ENCODE measurements around the gene FIGN.

The FIGN gene

DNA sequence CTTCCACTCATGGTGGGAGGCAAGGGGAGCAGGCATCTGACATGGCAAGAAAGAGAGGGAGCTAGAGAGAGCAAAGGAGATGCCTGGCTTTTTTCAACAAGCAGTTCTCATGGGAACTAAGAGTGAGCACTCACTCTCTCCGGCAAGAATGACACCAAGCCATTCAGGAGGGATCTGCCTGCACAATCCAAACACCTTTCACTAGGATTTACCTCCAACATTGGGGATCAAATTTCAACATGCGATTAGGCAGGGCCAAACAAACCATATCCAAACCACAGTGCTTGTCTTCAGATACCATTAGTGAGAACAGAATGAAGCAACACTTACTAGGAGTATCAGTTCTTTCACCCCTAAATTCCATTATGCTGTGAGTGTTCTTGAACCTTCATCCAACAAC is 77.3 kb downstream of the FIGN start:
- Histone ChIP-seq H3K27ac (ENCODE audit: low read length) (no peak overlapping the region), H3K4me3 (ENCODE audit: low read depth in 1 of 2, low read length in 2 of 2) (no peak overlapping the region), H3K4me1 (ENCODE audit: control insufficient read depth in 1 of 2, insufficient read depth in 2 of 2, low read length in 2 of 2) (peaks cover 0 to 4% of the 10 kb centered on the region in 2 donors), H3K27me3 (ENCODE audit: low read depth, low read length) (no peaks in the 10 kb centered on the region), H3K9me3 (ENCODE audit: control insufficient read depth in 1 of 2, low read length in 2 of 2) (no peaks in the 10 kb centered on the region), H3K36me3 (ENCODE audit: control insufficient read depth in 1 of 2, insufficient read depth in 2 of 2, low read length in 2 of 2) (no peaks in the 10 kb centered on the region)

DNA sequence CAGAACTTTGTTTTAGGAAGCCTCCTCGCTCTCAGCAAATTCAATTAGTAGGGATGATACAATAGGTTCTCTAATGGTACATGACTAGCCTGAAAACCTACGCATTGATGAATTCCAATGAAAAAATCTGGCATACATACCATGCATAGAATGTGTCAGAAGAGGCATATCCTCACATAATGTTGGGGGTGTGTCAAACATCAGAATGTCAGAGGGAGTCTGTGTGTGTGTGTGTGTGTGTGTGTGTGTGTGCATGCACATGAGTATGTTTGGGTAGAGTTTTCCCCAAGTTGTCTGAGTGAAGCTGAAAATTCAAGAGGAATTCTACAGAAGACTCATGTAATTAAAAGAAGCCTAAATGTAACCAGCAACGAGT is 78.5 kb downstream of the FIGN start:
- peaks cover 0 to 4% of the 10 kb centered on the region in 2 donors for H3K4me1 ChIP-seq (ENCODE audit: control insufficient read depth in 1 of 2, insufficient read depth in 2 of 2, low read length in 2 of 2)
- H3K9me3 ChIP-seq (ENCODE audit: control insufficient read depth in 1 of 2, low read length in 2 of 2), result no peaks in the 10 kb centered on the region
- no peak overlapping the region for H3K27ac ChIP-seq (ENCODE audit: low read length)

GRCh38 chr2:163656622-163657280 is 79.1 kb downstream of the FIGN start:
- Histone ChIP-seq H3K9me3 (ENCODE audit: control insufficient read depth in 1 of 2, low read length in 2 of 2) (no peaks in the 10 kb centered on the region), H3K4me1 (ENCODE audit: control insufficient read depth in 1 of 2, insufficient read depth in 2 of 2, low read length in 2 of 2) (peaks cover 0 to 4% of the 10 kb centered on the region in 2 donors), H3K4me3 (ENCODE audit: low read depth in 1 of 2, low read length in 2 of 2) (no peak overlapping the region), H3K36me3 (ENCODE audit: control insufficient read depth in 1 of 2, insufficient read depth in 2 of 2, low read length in 2 of 2) (no peaks in the 10 kb centered on the region), H3K27ac (ENCODE audit: low read length) (no peak overlapping the region), H3K27me3 (ENCODE audit: low read depth, low read length) (no peaks in the 10 kb centered on the region)

More for the DNA sequence above, 78.5 kb downstream of the FIGN start:
- Histone ChIP-seq H3K36me3 (ENCODE audit: control insufficient read depth in 1 of 2, insufficient read depth in 2 of 2, low read length in 2 of 2) (no peaks in the 10 kb centered on the region), H3K4me3 (ENCODE audit: low read depth in 1 of 2, low read length in 2 of 2) (no peak overlapping the region), H3K27me3 (ENCODE audit: low read depth, low read length) (no peaks in the 10 kb centered on the region)

- Histone ChIP-seq H3K4me1 (ENCODE audit: control insufficient read depth in 1 of 2, insufficient read depth in 2 of 2, low read length in 2 of 2) (peaks cover 0 to 4% of the 10 kb centered on the region in 2 donors), H3K27ac (ENCODE audit: low read length) (no peak overlapping the region), H3K36me3 (ENCODE audit: control insufficient read depth in 1 of 2, insufficient read depth in 2 of 2, low read length in 2 of 2) (no peaks in the 10 kb centered on the region), H3K4me3 (ENCODE audit: low read depth in 1 of 2, low read length in 2 of 2) (no peak overlapping the region), H3K9me3 (ENCODE audit: control insufficient read depth in 1 of 2, low read length in 2 of 2) (no peaks in the 10 kb centered on the region), H3K27me3 (ENCODE audit: low read depth, low read length) (no peaks in the 10 kb centered on the region)
These were observed 80.1 kb downstream of the FIGN start for GRCh38 chr2:163655667-163656066.

DNA sequence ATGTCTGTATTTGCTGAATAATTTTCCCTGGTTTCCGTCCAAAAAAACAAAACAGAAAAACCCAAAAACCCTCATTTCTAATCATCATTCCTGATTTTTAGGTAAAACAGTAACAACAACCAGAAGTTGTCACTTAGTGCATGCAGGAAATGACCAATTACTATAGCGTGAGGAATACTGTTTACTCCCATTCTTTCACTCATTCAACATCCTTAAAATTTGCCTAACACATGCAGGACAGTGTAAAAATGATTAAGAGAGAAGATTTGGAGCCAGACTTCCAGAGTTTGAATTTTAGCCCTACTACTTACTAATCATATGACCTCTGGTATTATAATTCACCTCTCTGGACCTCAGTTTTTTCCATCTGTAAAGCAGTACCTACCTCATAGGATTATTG is 83.1 kb downstream of the FIGN start:
- Histone ChIP-seq H3K36me3 (ENCODE audit: control insufficient read depth in 1 of 2, insufficient read depth in 2 of 2, low read length in 2 of 2) (no peaks in the 10 kb centered on the region), H3K27me3 (ENCODE audit: low read depth, low read length) (no peaks in the 10 kb centered on the region), H3K27ac (ENCODE audit: low read length) (no peak overlapping the region), H3K4me1 (ENCODE audit: control insufficient read depth in 1 of 2, insufficient read depth in 2 of 2, low read length in 2 of 2) (peaks cover 0 to 4% of the 10 kb centered on the region in 2 donors), H3K4me3 (ENCODE audit: low read depth in 1 of 2, low read length in 2 of 2) (no peak overlapping the region), H3K9me3 (ENCODE audit: control insufficient read depth in 1 of 2, low read length in 2 of 2) (no peaks in the 10 kb centered on the region)

- no peak overlapping the region for H3K27ac ChIP-seq (ENCODE audit: low read length)
- H3K27me3 ChIP-seq (ENCODE audit: low read depth, low read length), result no peaks in the 10 kb centered on the region
- H3K4me3 ChIP-seq (ENCODE audit: low read depth in 1 of 2, low read length in 2 of 2), result no peak overlapping the region
- no peaks in the 10 kb centered on the region for H3K36me3 ChIP-seq (ENCODE audit: control insufficient read depth in 1 of 2, insufficient read depth in 2 of 2, low read length in 2 of 2)
- no peaks in the 10 kb centered on the region for H3K4me1 ChIP-seq (ENCODE audit: control insufficient read depth in 1 of 2, insufficient read depth in 2 of 2, low read length in 2 of 2)
- no peaks in the 10 kb centered on the region for H3K9me3 ChIP-seq (ENCODE audit: control insufficient read depth in 1 of 2, low read length in 2 of 2)
These were observed 86.7 kb downstream of the FIGN start for GRCh38 chr2:163649080-163649479.

- no peaks in the 10 kb centered on the region for H3K4me1 ChIP-seq (ENCODE audit: control insufficient read depth in 1 of 2, insufficient read depth in 2 of 2, low read length in 2 of 2)
- H3K27me3 ChIP-seq (ENCODE audit: low read depth, low read length), result no peaks in the 10 kb centered on the region
- H3K27ac ChIP-seq (ENCODE audit: low read length), result no peak overlapping the region
- no peaks in the 10 kb centered on the region for H3K9me3 ChIP-seq (ENCODE audit: control insufficient read depth in 1 of 2, low read length in 2 of 2)
- H3K4me3 ChIP-seq (ENCODE audit: low read depth in 1 of 2, low read length in 2 of 2), result no peak overlapping the region
- no peaks in the 10 kb centered on the region for H3K36me3 ChIP-seq (ENCODE audit: control insufficient read depth in 1 of 2, insufficient read depth in 2 of 2, low read length in 2 of 2)
These were observed 88.5 kb downstream of the FIGN start for GRCh38 chr2:163647300-163647699.

DNA sequence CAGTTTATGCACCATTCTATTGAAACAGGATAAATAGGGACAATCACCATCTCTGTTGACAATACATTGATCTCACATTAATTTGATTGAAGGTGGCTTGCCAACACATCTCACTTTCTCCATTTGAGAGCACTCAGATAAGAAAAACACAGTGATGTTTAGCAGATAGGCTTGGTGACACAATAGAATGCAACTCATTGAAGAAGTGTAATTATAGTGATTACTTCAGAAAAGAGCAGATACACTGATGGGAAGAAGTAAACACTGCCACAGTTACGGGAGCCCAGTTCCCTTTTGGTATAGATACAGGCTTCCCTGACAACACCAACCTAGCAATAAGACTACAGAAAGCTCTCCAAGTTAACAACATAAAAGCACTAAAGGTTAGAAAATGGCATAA is 89.1 kb downstream of the FIGN start:
- no peaks in the 10 kb centered on the region for H3K9me3 ChIP-seq (ENCODE audit: control insufficient read depth in 1 of 2, low read length in 2 of 2)
- H3K27ac ChIP-seq (ENCODE audit: low read length), result no peak overlapping the region
- no peaks in the 10 kb centered on the region for H3K27me3 ChIP-seq (ENCODE audit: low read depth, low read length)
- H3K4me1 ChIP-seq (ENCODE audit: control insufficient read depth in 1 of 2, insufficient read depth in 2 of 2, low read length in 2 of 2), result no peaks in the 10 kb centered on the region
- no peaks in the 10 kb centered on the region for H3K36me3 ChIP-seq (ENCODE audit: control insufficient read depth in 1 of 2, insufficient read depth in 2 of 2, low read length in 2 of 2)
- H3K4me3 ChIP-seq (ENCODE audit: low read depth in 1 of 2, low read length in 2 of 2), result no peak overlapping the region

DNA sequence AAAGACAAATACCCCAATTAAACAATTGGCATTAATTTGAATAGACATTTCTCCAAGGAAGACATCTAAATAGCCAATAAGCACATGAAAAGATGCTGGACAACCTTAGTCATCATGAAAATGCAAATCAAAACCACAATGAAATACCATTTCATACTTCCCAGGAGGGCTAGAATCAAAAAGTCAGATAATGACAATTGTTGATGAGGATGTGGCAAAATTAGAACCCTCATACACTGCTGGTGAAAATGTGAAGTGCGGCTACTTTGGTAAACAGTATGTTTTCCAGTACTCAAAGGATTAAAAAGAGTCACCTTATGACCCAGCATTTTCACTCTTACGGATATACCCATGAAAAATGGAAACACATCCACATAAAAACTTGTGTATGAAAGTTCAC is 91.6 kb downstream of the FIGN start:
- Histone ChIP-seq H3K4me3 (ENCODE audit: low read depth in 1 of 2, low read length in 2 of 2) (no peak overlapping the region), H3K27ac (ENCODE audit: low read length) (no peak overlapping the region), H3K9me3 (ENCODE audit: control insufficient read depth in 1 of 2, low read length in 2 of 2) (no peaks in the 10 kb centered on the region), H3K36me3 (ENCODE audit: control insufficient read depth in 1 of 2, insufficient read depth in 2 of 2, low read length in 2 of 2) (no peaks in the 10 kb centered on the region), H3K4me1 (ENCODE audit: control insufficient read depth in 1 of 2, insufficient read depth in 2 of 2, low read length in 2 of 2) (no peaks in the 10 kb centered on the region), H3K27me3 (ENCODE audit: low read depth, low read length) (no peaks in the 10 kb centered on the region)

DNA sequence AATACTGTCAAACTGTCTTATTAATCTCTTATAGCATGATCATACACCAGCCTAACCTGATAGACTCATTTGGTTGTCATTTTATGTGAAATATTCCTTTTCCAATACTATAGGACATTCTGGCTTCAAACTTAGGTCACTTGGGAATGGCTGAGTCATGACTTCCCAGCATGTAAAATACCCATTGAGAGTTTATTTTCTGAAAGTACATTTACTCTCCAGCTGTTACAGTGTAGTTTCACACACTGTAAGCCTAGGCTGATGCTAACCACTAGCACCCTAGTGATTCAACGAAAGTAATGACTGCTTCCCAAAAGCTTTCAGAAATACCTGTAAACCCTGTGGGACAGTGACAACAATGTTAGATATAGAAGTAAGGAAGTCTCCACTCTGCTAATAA is 93.8 kb downstream of the FIGN start:
- H3K4me3 ChIP-seq (ENCODE audit: low read depth in 1 of 2, low read length in 2 of 2), result no peak overlapping the region
- no peak overlapping the region for H3K27ac ChIP-seq (ENCODE audit: low read length)
- H3K9me3 ChIP-seq (ENCODE audit: control insufficient read depth in 1 of 2, low read length in 2 of 2), result no peaks in the 10 kb centered on the region
- H3K36me3 ChIP-seq (ENCODE audit: control insufficient read depth in 1 of 2, insufficient read depth in 2 of 2, low read length in 2 of 2), result no peaks in the 10 kb centered on the region
- no peaks in the 10 kb centered on the region for H3K4me1 ChIP-seq (ENCODE audit: control insufficient read depth in 1 of 2, insufficient read depth in 2 of 2, low read length in 2 of 2)
- no peaks in the 10 kb centered on the region for H3K27me3 ChIP-seq (ENCODE audit: low read depth, low read length)

DNA sequence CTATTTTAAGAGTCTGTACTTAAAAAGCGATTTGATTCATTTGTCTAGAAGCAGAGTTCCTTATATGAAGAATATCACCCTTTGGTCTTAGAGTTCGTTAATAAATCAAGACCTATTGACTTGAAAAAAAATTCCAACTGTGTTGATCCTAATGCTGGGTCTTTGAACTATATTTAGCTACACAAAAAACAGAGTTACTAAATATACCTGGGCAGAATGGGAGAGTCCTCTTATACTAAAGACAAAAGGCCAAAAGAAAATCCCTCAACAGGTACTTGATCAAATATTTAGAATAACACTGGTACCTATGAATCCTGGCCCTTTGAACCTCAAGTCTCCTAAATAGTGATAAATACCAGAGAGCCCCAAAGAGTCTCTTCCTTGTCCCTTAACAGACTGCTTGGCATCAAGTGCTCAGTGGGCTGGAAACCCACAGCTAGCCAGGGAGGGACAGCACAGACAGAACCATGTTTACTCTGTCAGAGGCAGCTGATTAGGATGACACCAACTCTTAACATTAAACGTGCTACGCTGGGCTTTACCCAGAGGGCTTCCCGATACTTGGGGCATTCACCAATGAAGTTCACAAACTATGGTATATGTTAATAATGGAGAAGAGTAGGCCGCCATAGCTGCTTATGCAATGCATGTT is 95.1 kb downstream of the FIGN start:
- no peak overlapping the region for H3K4me3 ChIP-seq (ENCODE audit: low read depth in 1 of 2, low read length in 2 of 2)
- no peaks in the 10 kb centered on the region for H3K9me3 ChIP-seq (ENCODE audit: control insufficient read depth in 1 of 2, low read length in 2 of 2)
- H3K36me3 ChIP-seq (ENCODE audit: control insufficient read depth in 1 of 2, insufficient read depth in 2 of 2, low read length in 2 of 2), result no peaks in the 10 kb centered on the region
- no peaks in the 10 kb centered on the region for H3K27me3 ChIP-seq (ENCODE audit: low read depth, low read length)
- no peak overlapping the region for H3K27ac ChIP-seq (ENCODE audit: low read length)
- H3K4me1 ChIP-seq (ENCODE audit: control insufficient read depth in 1 of 2, insufficient read depth in 2 of 2, low read length in 2 of 2), result no peaks in the 10 kb centered on the region

GRCh38 chr2:163637871-163638270 is 97.9 kb downstream of the FIGN start:
- Histone ChIP-seq H3K9me3 (ENCODE audit: control insufficient read depth in 1 of 2, low read length in 2 of 2) (no peaks in the 10 kb centered on the region), H3K36me3 (ENCODE audit: control insufficient read depth in 1 of 2, insufficient read depth in 2 of 2, low read length in 2 of 2) (no peaks in the 10 kb centered on the region), H3K4me3 (ENCODE audit: low read depth in 1 of 2, low read length in 2 of 2) (no peak overlapping the region), H3K27ac (ENCODE audit: low read length) (no peak overlapping the region), H3K27me3 (ENCODE audit: low read depth, low read length) (no peaks in the 10 kb centered on the region), H3K4me1 (ENCODE audit: control insufficient read depth in 1 of 2, insufficient read depth in 2 of 2, low read length in 2 of 2) (no peaks in the 10 kb centered on the region)

Data from muscle layer of duodenum (tissue), 2 donors.